Measurements from ENCODE around the gene STUB1. TPM values are rescaled to one million over a fixed set of nuclear protein-coding genes. Genes with fewer than 3 reads are reported as not detected.
A peak's percentile ranks its signal among the peaks of the same experiment; 100 is the strongest.

STUB1 gene
- total and polyA plus RNA-seq, 12 donors, result 92.7 to 165 (median 116) TPM

- Histone ChIP-seq H3K9me3 (no peaks in the 10 kb centered on the region), H3K27me3 (peaks cover 38 to 97% (median 92%) of the 10 kb centered on the region in 7 donors), H3K27ac (no peak overlapping the region), H3K4me3 (peak overlapping the region in 2 of 10 donors; percentile 19 to 22), H3K36me3 (no peaks in the 10 kb centered on the region), H3K4me1 (peaks cover 0 to 15% (median 8%) of the 10 kb centered on the region in 9 donors)
- intact Hi-C loops (cut with DNase I), result no loop called here
- TF ChIP-seq, protein P1, sequence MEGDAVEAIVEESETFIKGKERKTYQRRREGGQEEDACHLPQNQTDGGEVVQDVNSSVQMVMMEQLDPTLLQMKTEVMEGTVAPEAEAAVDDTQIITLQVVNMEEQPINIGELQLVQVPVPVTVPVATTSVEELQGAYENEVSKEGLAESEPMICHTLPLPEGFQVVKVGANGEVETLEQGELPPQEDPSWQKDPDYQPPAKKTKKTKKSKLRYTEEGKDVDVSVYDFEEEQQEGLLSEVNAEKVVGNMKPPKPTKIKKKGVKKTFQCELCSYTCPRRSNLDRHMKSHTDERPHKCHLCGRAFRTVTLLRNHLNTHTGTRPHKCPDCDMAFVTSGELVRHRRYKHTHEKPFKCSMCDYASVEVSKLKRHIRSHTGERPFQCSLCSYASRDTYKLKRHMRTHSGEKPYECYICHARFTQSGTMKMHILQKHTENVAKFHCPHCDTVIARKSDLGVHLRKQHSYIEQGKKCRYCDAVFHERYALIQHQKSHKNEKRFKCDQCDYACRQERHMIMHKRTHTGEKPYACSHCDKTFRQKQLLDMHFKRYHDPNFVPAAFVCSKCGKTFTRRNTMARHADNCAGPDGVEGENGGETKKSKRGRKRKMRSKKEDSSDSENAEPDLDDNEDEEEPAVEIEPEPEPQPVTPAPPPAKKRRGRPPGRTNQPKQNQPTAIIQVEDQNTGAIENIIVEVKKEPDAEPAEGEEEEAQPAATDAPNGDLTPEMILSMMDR (IDR thresholded peaks at IDR 0.05), result no peak
- DNase-seq (no peak), ATAC-seq (no peak)
- WGBS, 2 donors, result 4 to 5% methylated on average over 47 to 49 of the region's 49 CpGs
Measured at GRCh38 chr16:706189-707061, 26.2 kb downstream of the STUB1 start.

DNA sequence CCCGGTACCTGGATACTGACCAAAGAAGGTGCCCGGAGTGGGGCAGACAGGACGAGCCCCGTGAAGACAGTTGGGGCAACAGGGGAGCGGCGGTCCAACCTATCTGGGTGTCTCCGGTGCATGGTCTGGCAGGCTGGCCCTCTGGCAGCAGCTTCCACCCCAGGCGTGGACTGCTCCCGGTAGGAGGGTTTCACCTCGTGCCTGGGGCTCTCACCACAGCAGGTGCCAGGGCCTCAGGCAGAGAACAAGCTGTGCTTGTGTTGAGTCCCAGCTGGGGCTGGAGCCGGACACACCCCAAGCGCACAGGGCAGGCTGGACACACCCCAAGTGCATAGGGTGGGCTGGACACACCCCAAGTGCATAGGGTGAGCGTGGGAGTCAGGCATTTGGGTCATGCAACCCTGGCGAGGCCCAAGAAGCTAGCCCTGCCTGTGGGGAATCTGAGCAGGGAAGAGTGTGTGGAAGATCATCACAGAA, 26.9 kb downstream of the STUB1 start:
- Histone ChIP-seq H3K4me3 (no peak overlapping the region), H3K27ac (no peak overlapping the region), H3K27me3 (peaks cover 37 to 95% (median 87%) of the 10 kb centered on the region in 7 donors), H3K4me1 (peaks cover 4 to 22% (median 8%) of the 10 kb centered on the region in 9 donors), H3K9me3 (no peaks in the 10 kb centered on the region), H3K36me3 (no peaks in the 10 kb centered on the region)
- TF ChIP-seq, protein P1 (IDR thresholded peaks at IDR 0.05), result no peak
- 35 to 41% methylated on average over 14 of the region's 14 CpGs for WGBS, 2 donors
- intact Hi-C loops (cut with DNase I), result no loop called here
- no peak for DNase-seq
- no peak for ATAC-seq

- H3K27ac ChIP-seq, result no peak overlapping the region
- ATAC-seq, result no peak
- H3K4me1 ChIP-seq, result peaks cover 4 to 22% (median 8%) of the 10 kb centered on the region in 9 donors
- no peak for DNase-seq
- TF ChIP-seq, protein P1 (IDR thresholded peaks at IDR 0.05), result no peak
- no peaks in the 10 kb centered on the region for H3K9me3 ChIP-seq
- H3K27me3 ChIP-seq, result peaks cover 28 to 87% (median 78%) of the 10 kb centered on the region in 7 donors
- H3K36me3 ChIP-seq, result no peaks in the 10 kb centered on the region
- no peak overlapping the region for H3K4me3 ChIP-seq
- 56 to 59% methylated on average over 3 of the region's 3 CpGs for WGBS, 2 donors
- intact Hi-C loops (cut with DNase I), result no loop called here
Measured at GRCh38 chr16:708019-708418, 27.8 kb downstream of the STUB1 start.

- DNase-seq (no peak), ATAC-seq (no peak)
- H3K27ac ChIP-seq, result no peak overlapping the region
- intact Hi-C loops (cut with DNase I), result no loop called here
- H3K4me3 ChIP-seq, result no peak overlapping the region
- no peaks in the 10 kb centered on the region for H3K9me3 ChIP-seq
- peaks cover 19 to 78% (median 69%) of the 10 kb centered on the region in 7 donors for H3K27me3 ChIP-seq
- peaks cover 4 to 22% (median 8%) of the 10 kb centered on the region in 9 donors for H3K4me1 ChIP-seq
- H3K36me3 ChIP-seq, result no peaks in the 10 kb centered on the region
- TF ChIP-seq, protein P1 (IDR thresholded peaks at IDR 0.05), result no peak
- 62 to 70% methylated on average over 4 of the region's 4 CpGs for WGBS, 2 donors
Measured at GRCh38 chr16:708959-709358, 28.7 kb downstream of the STUB1 start.
